NCI-H446 treated with DMSO at 0.1 percent for 48 hours (cell line): ENCODE data around the gene ANKRD9.

ENCODE experiments used
- DNase-seq: peaks from one replicate; lab custom pipeline; 2025; lab: John Stamatoyannopoulos, UW

Gene ANKRD9

DNA sequence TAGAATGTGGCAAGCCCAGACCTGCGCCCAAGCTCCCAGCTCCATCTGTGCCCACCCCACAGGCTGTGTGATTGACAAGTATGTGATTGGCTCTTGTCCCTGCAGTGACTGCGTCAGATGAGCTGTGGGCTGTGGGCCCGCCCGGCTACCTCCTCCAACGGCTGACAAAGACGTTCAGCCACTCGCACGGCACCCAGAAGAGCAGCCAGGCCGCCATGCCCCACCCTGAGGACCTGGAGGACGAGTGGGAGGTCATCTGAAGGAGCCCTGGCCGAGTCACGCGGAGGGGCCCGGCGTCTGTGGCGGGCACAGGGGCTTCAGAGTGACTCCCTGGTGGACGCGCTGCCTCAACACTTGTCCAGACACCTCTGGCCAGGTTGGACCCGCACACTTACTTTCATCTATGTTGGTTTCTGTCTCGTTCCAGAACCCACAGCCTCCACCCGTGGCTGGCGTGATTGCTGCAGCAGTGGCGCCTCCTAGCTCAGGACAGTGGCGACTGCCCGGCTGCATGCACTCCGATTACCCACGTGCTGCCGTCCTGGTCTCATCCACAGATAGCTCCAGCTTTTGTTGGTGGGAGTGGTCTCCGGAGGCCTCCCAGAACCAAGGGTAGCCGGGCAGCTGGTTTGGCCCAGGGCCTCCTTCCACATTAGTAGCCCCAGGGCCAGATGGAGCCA is 11.4 kb downstream of the ANKRD9 start:
- no peak for DNase-seq

DNA sequence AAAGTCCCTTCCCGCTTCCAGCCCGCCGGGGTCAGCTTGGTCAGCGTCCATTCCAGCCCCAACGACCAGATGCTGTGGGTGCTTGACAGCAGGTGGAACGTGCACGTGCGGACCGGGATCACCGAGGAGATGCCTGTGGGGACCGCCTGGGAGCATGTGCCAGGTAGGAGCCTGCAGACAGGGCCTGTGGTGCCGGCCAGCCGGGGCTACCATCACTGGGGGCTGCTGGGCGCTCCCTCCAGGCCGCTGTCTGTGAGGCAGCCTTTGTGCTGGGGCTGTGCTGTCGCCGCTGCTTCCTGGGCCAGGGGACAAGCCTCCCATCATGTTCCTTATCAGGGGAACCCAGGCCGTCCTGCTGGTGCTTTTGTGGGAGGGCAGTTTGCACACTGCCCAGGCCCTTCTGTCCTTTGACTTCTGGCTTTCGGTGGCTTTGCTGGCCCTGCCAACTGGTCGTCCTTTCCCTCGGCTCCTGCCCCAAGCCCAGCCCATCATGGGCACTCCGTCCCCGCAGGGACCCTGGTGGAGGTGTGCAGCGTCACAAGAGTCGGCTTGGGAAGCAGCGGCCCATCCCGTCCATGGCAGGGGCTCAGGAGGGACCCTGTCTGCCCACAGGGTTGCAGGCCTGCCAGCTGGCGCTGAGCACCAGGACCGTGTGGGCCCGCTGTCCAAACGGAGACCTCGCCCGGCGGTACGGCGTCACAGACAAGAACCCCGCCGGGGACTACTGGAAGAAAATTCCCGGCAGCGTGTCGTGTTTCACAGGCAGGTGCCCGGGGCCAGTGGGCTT is 12.4 kb downstream of the ANKRD9 start:
- DNase-seq: no peak

DNA sequence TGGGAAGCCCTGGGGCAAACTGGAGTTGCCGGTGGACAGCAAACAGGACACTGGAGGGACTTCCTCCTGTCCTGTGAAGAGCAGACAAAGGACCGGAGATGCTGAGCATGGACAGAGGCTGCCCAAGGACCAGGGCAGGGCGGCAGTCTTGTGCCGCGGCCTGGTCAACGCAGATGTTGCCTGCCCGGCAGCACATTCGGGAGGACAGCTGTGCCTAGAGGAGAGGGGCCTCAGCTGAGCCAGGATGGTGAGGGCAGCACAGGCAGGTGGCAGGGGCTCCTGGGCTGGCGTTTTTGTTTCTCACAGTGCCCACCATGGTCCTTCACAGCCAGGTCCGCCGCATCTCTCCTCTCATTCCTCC is 13.3 kb downstream of the ANKRD9 start:
- no peak for DNase-seq

DNA sequence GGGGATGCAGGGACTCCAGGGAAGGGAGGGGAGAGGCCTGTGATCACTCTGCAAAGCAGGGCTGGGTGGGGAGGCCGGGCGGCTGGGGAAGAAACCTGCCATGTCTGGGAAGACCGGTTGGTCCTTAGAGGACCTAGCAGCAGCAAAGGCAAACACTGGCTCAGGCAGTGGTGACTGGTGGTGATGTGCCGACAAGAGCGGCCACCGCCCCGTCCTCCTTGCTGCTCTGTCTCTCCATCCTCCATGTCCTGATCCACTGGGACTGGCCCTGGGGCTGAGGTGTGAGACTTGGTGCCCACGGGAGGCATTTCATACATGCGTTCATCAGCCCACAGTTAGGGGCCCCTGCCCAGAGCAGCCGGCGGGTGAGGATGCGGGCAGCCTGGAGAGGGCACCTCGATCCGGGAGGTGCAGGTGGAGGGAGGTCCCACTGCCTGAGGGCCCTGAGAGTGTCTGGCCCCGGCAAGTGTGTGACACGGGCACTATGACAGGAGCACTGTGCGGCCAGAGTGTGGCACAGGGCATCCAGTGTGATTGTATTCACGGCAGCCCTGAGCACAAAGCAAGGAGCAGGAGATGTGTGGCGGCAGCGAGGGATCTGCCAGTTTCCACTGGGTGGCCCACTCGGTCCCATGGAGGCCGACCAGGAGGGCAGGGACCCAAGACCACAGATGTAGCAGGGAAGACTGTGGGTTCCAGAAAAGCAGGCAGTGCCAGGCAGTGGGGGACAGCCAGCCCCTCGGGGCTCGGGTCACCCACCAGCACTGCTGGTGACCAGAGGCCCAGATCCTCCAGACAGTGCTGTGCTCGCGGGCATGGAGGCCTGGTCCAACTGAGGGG is 13.9 kb downstream of the ANKRD9 start:
- no peak for DNase-seq

DNA sequence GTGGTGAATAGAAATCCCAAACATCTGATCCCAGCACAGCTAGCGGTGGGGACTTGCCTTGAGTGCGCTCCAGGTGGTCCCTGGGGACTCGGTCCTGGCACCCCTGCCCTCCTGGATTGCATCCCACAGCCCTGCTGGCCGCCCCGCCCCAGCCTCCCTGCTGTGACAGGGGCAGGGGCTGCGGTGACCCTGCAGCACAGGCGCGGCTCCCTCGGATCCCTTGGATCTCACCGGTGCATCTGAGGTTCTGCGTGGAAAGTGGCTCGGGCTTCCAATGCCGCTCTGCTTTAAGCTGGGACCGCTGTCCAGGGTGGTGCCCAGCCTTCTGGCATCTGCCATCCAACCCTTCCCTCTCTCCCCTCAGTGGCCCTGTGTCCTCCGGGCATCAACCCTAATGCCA is 16.0 kb downstream of the ANKRD9 start:
- DNase-seq: no peak

DNA sequence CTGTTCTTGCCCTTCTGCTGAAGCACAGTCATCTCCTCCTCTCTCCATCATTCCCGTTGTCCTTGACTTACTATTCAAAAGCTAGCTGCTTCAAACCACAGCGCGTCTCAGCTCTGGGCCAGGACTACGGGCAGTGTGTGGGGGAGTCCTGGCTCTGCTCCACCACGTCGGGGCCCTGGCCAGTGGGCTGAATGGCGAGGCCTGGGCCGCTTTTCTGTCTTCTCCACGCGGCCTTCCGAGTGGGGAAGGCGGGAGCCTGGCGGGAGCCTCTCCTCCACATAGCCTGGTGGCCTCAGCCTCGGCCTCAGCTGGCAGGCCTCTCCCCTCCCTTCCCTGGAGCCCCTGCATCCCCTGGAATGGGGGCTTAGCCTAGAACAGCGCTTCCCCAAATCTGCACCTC is 16.5 kb downstream of the ANKRD9 start:
- DNase-seq: no peak

DNA sequence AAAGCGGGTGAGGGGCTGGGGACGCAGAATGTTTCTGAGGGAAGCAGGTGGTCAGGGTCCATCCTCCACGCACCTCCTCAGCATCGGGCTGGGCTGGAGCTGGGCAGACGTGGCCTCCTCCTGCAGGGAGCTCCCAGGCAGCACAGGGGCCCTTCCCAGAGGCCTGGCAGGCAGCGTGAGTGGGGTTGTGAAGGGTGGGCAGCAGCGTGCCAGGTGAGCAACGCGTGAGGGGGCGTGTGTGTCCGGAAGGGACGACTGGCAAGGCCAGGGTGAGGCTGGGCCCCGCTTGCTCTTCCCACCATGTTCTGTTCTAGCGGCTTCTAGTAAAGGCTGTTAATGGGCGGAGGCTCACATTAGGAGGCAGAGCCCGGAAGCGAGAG is 17.1 kb downstream of the ANKRD9 start:
- DNase-seq: no peak

DNA sequence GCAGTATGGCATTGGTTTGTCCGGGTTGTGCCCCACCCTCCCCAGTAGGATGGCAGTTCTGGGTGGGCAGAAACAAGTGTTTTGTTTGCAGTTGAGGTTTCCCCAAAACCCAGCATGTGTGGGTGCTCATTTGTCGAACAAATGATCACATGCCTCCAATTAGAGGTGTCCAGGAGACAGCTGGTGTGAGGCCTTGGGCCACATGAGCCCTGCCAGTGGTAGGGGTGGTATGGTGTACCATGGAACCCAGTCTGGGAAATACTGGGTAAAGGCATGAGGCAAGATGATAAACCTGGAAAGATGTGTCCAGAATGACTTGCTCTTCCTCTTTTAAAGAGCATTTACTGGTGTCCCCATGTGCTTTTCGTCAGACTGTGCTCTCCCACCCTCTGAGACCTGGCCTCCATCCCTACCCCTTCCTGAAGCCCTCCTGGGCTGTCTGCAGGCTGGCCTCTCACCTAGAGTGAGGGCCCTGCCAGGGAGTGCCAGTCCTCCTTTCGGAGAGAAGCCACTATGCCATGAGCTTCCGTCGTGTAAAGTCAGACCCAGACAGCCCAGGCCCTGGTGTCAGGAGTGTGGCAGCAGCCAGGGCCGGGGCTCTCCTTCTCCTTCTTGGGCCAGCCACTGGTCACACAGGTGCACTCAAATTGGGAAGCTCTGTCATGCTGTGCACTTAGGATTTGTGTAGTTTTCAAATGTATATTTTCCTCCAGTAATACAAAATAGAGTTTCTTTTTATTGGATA is 17.6 kb downstream of the ANKRD9 start:
- DNase-seq: no peak

DNA sequence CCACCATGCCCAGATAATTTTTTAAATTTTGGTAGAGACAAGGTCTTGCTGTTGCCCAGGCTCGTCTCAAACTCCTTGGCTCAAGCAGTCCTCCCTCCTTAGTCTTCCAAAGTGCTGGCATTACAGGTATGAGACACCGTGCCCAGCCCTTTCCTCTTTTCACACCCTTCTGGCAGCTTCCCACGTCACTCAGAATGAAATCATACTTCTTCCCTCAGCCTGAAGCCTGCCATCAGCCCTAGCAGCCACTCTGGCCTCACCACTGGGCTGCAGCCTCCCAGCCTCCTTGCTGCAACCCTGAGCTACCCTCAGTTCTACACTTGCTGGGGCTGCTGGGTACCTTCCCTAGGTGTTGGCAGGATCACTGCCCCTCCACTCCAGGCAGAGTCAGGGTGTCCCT is 18.2 kb downstream of the ANKRD9 start:
- DNase-seq: no peak

DNA sequence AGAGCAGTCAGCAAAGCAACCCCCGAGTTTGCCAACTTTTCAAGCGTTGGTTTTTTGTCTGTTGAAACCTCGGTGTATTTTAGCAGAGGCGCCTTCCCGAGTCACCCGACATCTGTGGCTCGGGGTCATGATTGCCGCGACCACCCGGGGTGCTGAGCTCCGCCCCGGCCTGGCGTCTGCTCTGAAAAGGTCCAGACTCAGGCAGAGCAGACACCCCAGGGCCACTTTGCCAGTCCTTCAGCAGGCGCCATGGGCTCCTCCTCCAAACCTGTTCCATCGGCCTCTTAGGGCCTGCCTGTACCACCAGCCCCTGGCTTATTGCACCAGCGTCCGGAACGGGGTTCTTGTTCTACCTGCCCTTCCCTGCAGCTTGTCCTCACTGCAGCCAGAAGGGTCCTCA is 19.1 kb downstream of the ANKRD9 start:
- no peak for DNase-seq

DNA sequence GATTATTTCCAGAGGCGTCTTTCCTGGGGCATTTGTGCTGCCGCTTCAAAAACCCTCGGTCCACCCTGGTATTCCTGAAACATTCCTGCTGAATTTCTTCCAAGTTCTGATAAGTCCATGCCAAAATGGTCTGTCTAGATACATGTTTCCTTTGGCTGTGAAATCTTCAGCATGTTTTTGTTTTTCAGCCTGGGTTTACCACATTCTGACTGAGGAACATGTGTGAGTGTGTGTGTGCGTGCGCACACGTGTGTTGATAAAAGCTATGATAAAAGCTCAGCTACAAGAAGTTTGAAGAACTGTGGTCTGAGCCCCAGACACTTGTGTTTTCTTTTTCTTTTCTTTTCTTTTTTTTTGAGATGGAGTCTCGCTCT is 22.4 kb downstream of the ANKRD9 start:
- DNase-seq: no peak

DNA sequence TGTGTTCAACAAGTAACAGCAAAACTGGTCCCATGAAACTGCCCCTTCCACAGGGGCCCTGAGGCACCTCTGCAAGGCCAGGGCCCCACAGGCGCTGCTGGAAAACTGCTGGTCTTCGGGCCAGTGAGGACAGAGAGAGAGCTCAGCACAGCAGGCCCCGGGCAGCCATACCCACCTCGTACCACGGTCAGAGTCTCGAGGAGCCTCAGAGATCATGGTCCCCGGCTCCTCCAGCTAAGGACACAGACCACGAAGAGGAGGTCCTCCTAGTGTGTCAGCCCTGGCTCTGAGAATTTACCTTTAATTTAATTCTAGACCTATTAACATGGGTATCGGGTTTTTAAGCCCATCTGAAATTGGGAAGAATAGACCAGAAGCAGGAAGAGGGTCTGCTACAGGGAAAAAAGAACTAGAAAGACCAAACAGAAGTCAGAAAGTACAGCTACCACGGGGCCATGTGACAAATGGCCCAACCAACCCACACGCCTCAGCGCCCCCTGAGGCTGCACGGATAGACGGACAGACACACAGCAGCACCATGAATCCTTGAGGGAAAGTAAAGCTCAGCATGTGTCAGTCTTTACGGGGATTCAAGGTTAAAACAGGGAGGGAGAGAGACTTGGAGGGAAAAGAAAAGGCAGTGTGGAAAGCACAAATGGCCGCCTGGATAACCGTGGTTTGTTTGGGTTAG is 22.9 kb downstream of the ANKRD9 start:
- no peak for DNase-seq

DNA sequence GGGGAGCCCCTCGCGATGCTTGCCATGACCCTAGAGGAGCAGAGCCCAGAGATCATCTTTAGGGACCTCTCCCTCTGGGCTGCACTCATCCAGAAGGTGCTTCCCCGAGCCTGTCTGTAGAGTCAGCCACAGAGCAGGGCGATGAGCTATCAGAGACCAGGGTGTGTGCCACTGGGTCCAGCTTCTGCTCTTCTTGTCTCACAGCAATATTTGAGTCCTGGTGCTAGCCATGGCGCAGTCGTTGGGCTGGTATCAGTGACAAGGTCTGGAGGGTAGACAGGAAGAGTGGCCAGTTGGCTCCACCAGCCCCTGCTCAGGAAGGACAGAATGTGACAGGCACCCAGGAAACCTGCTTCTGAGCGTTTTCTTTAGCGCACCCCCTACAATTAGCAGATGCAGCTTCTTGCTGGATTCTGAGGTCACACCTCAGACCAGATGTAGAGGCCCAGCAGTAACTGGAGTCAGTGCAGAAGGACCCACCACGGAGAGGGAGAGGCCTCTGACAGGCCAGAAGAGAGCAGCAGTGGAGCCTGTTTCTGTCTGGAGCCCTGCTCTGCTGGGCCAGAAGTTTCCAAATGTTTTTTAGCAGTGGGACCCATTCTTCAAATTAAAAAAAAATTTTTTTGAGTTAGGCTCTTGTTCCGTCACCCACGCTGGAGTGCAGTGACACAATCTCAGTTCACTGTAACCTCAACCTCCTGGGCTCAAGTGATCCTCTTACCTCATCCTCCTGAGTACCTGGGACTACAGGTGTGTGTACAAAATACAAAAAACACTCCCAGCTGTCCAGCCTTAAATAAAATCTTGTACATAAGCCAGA is 23.7 kb downstream of the ANKRD9 start:
- no peak for DNase-seq

DNA sequence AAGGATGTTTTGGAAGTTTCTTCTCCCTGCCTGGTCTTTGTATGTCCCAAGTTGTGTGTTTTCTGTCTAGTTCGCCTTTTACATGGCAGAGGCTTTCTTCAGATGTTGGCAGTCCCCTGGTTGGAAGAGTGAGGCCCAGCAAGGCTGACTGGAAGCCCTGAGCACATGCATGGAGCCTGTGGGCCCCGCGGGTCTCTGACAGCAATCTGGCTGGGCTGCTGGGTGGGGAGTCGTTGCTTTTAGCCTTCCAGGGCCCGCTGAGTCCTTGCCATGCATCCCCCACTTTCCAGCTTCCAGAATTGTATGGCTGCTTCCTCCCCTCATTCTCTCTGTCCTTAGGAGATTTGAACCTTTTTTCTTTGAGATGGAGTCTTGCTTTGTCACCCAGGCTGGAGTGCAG is 25.3 kb downstream of the ANKRD9 start:
- DNase-seq: no peak

DNA sequence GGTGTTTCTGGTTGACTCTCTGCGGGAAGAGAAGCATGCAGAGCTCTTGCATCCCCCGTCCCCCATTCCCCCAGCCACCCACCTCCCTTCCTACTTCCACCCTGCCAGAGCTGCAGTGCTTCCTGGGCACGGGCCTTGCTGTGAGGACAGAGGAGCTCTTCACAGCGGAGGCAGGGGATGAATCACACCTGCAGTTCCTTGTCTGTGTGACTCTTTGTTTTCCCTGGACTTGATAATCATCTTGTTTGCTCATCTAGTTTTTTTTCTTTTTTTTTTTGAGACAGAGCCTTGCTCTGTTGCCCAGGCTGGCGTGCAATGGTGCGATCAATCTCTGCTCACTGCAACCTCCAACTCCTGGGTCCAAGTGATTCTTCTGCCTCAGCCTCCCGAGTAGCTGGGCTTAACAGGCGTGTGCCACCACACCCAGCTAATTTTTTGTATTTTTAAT is 27.8 kb downstream of the ANKRD9 start:
- DNase-seq: no peak

DNA sequence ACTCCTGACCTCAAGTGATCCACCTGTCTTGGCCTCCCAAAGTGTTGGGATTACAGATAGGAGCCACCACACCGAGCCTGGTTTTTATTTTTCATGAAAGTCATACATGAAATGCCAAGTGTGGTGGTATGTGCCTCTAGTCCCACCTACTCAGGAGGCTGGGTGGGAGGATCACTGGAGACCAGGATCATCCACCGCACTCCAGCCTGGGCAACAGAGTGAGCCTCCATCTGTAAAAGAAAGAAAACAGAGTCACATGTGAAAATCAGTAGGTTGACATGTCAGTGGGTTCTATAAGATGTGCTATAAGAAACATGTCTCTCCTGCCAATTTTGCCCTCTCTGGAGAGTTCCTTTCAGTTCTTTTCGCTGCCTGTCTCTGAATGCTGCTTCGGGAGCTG is 28.2 kb downstream of the ANKRD9 start:
- no peak for DNase-seq

DNA sequence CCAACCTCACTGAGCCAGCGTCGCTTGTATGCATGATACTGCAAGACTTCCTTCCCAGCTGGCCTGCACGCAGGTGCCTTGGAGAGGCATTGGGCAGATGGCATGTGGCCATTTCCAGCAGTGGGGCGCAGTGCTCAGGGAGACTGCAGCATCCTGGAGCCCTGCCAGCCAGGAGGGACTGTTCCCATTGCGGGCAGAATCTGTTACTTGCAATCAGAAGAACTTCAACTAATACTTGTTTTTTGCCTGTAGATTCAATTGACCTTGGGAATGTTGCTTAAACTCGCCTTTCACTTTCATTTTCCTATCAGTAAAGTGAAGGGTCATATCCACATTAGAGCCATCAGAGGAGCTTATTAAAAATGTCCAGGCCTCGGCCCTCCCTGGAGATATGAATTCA is 29.8 kb downstream of the ANKRD9 start:
- peak; percentile 42 for DNase-seq

DNA sequence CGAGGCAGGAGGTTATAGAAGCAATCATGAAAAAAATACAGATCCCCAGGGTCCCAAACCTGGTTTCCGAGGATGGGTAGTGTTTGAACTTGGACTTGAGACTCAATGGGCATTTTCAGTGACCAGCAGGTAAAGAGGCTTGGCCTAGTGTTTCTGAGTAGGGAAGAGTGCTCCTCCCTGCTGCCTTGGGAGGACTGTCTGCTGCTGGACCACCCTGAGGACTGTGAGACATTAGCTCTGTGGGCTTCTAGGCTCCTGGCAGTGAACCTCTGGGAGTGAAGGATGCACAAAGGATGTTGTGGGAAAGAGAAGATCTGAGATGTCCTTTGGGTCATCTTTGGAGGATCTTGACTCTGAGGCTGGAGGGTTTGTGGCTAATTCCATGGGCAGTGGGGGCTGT is 30.5 kb downstream of the ANKRD9 start:
- no peak for DNase-seq

DNA sequence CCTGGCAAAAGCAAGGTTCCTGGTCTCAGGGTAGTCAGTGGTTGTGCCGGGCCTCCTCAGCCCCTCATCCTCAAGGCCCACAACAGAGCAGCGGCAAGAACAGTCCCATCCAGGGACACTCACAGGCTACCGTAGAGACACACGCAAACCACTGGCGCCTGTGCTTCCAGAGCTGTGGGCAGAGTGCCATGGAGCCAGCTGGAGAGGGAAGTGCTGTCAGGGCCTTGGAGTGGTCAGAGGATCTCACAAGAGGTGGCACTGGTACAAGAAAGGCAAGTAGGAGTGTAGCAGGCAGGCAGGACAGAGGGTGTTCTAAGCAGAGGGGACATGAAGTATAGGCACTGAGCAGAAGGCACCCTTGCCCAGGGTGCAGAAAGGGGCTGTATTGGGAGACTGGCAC is 34.6 kb downstream of the ANKRD9 start:
- DNase-seq: peak; percentile 50

DNA sequence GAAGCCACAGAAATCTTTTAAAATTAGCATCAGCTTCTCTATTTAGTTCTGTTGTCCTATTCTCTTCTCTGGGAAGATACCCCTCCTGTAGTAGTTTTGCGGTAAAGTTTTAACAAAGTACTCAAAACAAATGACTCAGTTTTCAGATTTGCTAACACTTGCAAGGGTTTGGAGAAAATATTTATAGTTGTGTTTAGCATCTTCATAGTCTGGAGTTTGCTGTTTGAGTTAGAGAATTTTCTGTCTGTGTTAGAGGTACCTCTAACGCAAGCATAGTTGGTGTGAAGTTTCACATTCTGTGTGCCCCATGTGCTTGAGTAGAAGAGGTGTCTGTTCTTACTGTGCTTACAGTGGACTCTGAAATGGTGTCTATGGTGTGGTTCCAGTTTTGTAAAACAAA is 36.0 kb downstream of the ANKRD9 start:
- no peak for DNase-seq

DNA sequence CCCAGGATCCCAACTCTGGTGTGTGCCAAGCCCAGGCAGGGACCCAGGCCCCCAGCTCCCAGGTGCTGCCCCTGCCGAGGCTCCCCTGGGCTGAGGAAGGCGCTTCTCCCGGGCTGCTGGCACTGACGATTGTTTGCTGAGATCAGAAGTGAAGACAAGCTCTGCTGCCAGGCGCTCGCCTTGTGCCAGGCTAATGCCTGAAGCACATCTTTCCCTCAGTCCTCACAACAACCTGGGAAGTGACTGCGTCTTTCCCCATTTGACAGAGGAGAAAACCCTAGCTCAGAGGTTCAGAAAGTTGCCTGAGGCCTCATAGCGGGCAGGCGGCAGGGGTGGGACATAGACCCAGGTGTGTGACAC is 36.8 kb downstream of the ANKRD9 start:
- DNase-seq: no peak
